GM19023 (cell line): Measurements from ENCODE around the gene KRTAP4-7.
"Not testable (repeated sequence)": the region's sequence is repeated elsewhere in the genome, so short reads cannot be mapped to it uniquely, and the experiment has no call there.

ENCODE experiments used
- ATAC-seq: cut with Tn5 transposase; IDR thresholded peaks from one replicate; pipeline ENCODE4 v1.9.1; 2021; ENCODE audit warnings: mild to moderate bottlenecking, moderate library complexity; ENCODE audit not compliant: unreplicated experiment

Gene KRTAP4-7

DNA sequence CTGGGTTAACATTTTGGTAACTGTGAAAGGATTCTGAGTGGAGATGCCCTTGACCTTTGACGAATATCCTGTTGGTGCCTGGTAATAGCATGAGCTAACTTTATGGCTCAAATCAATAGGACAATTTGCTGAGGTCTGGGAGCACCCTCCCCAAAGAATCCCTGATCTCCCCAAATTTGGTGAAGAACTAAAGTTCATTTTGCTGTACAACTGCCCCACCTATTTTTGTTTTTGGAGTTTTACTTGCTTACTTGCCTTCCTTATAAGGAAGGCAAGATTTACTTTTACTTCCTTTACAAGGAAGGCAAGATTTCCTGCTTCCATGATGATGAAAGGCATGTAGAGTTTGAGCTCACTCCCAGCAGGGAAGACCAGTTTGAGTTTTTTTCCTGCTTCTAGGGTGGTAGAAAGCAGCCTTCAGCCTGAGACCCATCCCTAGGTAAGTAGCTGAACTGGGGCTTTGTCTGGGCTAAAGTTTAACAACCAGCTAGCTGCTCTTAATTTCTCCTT, 24.0 kb downstream of the KRTAP4-7 start:
- ATAC-seq = no peak

GRCh38 chr17:41108728-41109386, 24.9 kb downstream of the KRTAP4-7 start:
- not testable (repeated sequence) for ATAC-seq

DNA sequence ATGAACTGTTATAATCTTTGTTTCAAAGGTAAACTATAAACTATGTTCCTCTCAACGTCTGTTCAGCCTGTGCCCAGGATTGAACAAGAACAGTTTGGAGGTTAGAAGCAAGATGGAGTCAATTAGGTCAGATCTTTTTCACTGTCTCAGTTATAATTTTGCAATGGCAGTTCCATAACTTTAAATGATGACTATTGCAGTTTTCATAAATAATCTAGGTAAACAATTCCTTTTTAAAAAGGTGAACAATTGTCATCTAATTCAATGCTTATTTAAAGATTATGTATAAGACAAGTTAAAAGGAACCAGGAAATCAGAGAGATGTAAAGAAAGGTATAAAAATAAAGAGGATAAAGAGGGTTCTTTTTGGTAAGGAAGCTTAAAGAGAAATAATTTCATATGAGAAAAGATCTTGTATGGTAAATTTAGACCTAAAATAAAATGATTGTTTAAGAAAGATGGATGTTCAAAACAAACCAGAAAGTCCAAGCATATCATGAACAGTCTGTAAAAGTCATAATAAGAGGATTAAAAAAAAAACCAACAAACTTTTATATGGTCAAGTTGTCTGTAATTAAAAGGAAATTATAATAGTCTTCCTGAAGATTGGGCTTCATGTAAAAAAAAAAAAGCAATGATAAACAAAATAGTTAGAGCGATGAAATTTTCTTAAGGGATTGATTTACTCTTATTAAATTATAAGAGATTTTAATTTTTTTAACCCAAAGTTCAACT, 27.4 kb downstream of the KRTAP4-7 start:
- ATAC-seq = no peak

- ATAC-seq = no peak
Measured at GRCh38 chr17:41116297-41116696, 32.3 kb downstream of the KRTAP4-7 start.

DNA sequence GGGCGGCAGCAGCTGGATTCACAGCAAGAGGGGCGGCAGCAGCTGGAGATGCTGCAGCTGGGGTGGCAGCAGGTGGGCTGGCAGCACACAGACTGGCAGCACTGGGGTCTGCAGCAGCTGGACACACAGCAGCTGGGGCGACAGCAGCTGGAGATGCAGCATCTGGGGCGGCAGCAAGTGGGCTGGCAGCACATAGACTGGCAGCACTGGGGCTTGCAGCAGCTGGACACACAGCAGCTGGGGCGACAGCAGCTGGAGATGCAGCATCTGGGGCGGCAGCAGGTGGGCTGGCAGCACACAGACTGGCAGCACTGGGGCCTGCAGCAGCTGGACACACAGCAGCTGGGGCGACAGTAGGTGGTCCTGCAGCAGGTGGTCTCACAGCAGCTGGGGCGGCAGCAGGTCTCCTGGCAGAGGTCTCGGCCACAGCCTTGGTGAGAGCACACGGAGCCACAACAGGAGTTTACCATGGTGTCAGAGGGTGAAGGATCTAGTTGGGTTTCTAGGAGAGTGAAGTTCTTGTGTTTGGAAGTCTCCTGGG, 34.0 kb downstream of the KRTAP4-7 start, which contains the start of gene KRTAP4-11:
Gene KRTAP4-11 (minus strand): TSS at position 528 of the 541 bp plus-strand sequence. CDS start 58 bp downstream, at position 470.
- not testable (repeated sequence) for ATAC-seq

- ATAC-seq = no peak
Measured at GRCh38 chr17:41118721-41119120, 34.8 kb downstream of the KRTAP4-7 start.

DNA sequence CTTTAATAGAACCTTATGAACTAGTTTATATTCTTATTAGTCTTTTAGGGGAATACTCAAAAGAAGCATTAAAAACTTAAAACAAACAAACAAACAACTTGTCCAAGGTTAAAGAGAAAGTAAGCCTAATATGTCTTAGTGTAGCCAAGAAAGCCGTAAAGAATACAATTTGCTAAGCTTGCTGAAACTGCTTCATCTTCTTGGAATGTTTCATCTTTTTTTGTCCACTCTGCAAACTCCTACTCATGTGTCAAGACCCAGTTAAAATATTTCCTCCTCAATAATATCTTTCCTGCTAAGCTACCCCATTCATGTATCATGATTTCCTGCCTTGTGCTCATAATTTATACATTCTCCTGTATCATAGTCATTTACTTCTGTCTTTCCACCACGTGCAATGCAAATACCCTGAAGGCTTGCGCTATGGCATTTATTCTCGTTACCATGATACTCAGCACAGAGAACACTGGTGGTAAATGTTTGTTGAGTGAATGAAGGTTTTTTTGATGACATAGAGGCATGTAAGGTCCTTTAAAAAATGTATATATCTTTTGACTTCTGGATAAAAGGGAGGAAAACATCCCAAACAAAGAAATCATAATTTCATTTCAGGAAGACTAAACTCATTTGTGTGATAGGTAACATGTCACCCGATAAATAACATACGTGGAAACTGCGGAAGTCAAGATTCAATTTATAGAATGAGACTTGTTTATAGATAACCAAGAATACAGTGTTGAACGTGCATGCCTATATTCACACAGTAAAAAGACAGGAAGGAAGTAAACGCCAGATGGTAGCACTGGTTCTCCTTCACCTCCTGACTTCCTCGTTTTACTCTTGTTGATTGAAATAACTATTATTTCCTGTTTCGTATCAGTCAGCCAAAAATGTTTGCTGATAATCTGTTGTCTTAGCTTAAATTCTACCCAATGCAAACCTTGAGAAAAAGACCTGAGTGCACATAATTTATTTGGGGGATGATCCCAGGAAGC, 36.0 kb downstream of the KRTAP4-7 start:
- not testable (repeated sequence) for ATAC-seq

DNA sequence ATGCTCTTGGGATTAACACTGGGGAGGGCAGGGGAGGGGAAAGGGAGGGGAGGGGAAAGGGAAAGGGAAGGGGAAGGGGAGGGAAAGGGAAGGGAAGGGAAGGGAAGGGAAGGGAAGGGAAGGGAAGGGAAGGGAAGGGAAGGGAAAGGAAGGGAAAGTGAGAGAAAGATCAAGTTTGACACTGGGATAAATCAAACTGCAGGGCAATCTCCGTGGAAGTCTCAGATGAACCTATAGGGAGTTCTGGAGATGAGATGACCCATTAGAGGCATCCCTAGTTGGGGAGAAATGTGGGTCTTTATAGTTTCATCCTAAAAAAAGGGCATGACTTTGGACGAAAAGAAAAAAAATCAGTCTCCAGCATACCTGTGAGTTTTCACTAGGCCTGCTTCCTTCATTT, 37.8 kb downstream of the KRTAP4-7 start:
- no peak for ATAC-seq

GRCh38 chr17:41123292-41123990, 39.5 kb downstream of the KRTAP4-7 start:
- ATAC-seq = not testable (repeated sequence)

- not testable (repeated sequence) for ATAC-seq
Measured at GRCh38 chr17:41123991-41124371, 40.0 kb downstream of the KRTAP4-7 start, which contains the start of gene KRTAP4-12. KRTAP4-12 (minus strand) TSS chr17:41124182; CDS start chr17:41124122, 60 bp downstream.

- no peak for ATAC-seq
Measured at GRCh38 chr17:41125064-41125463, 41.1 kb downstream of the KRTAP4-7 start.

- ATAC-seq = no peak
Measured at GRCh38 chr17:41126412-41126811, 42.5 kb downstream of the KRTAP4-7 start.

GRCh38 chr17:41127371-41127770, 43.4 kb downstream of the KRTAP4-7 start:
- no peak for ATAC-seq

DNA sequence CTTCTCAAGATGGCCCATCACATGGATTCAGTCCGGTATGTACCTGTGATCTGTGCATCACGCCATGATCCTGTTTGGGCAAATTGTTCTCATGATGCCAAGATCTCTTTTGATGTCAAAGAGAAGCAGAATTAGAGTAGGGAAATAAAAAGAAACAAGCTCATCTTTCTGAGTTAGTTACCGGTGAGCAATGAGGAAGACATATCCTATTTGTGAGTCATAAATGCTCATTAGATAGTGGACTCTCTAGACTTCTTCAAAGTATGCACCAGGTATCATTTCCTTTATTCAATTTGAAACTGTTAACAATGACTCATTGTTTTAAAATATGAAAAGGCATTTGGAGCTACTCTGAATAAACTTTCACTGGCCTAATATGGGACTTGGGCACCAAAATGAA, 48.0 kb downstream of the KRTAP4-7 start:
- ATAC-seq = no peak

GRCh38 chr17:41133880-41134735, 50.2 kb downstream of the KRTAP4-7 start:
- no peak for ATAC-seq
